MM.1S (cell line): Measurements from ENCODE around the gene SLC37A3.
"Not testable (repeated sequence)": the region's sequence is repeated elsewhere in the genome, so short reads cannot be mapped to it uniquely, and the experiment has no call there.

ENCODE experiments used
- DNase-seq: peaks from one replicate; pipeline ENCODE4 v3.0.0-alpha.2; 2015
- H2AFZ ChIP-seq: fragments of 300-600 bp; sonication (generic); 2 replicates; pipeline ENCODE4 v1.6.0; 2016; ENCODE audit warnings: antibody characterized with exemption, low read length
- H3F3A ChIP-seq: fragments of 300-600 bp; sonication (generic); 2 replicates; pipeline ENCODE4 v1.6.1; 2016; ENCODE audit warnings: mild to moderate bottlenecking, antibody characterized with exemption, low read length, moderate library complexity, mixed read lengths; ENCODE audit not compliant: insufficient read depth
- H3K27ac ChIP-seq: fragments of 300-600 bp; sonication (generic); 2 replicates; pipeline ENCODE4 v1.5.1; 2016; ENCODE audit warnings: mild to moderate bottlenecking, low read length
- H3K27me3 ChIP-seq: fragments of 300-600 bp; sonication (generic); replicated peaks from 2 replicates; pipeline ENCODE4 v1.6.0; 2016; ENCODE audit warnings: low read length; ENCODE audit not compliant: insufficient read depth
- H3K36me3 ChIP-seq: fragments of 300-600 bp; sonication (generic); replicated peaks from 2 replicates; pipeline ENCODE4 v1.6.1; 2016; ENCODE audit warnings: mild to moderate bottlenecking, low read length, mixed read lengths; ENCODE audit not compliant: insufficient read depth
- H3K4me1 ChIP-seq: fragments of 300-600 bp; sonication (generic); 2 replicates; pipeline ENCODE4 v1.6.1; 2016; ENCODE audit warnings: low read length, mixed read lengths
- H3K4me2 ChIP-seq: fragments of 300-600 bp; sonication (generic); 2 replicates; pipeline ENCODE4 v1.6.0; 2016; ENCODE audit warnings: low read depth, low read length
- H3K4me3 ChIP-seq: fragments of 300-600 bp; sonication (generic); 2 replicates; pipeline ENCODE4 v1.5.1; 2016; ENCODE audit warnings: low read length, mixed read lengths
- H3K79me2 ChIP-seq: fragments of 300-600 bp; sonication (generic); 2 replicates; pipeline ENCODE4 v1.6.1; 2016; ENCODE audit warnings: mixed run types, low read length, mixed read lengths
- H3K9ac ChIP-seq: fragments of 300-600 bp; sonication (generic); 2 replicates; pipeline ENCODE4 v1.6.1; 2016; ENCODE audit warnings: low read length, mixed read lengths
- H3K9me2 ChIP-seq: fragments of 300-600 bp; sonication (generic); replicated peaks from 2 replicates; pipeline ENCODE4 v1.6.1; 2016; ENCODE audit warnings: mild to moderate bottlenecking, low read length, mixed read lengths; ENCODE audit not compliant: insufficient read depth
- H3K9me3 ChIP-seq: fragments of 300-600 bp; sonication (generic); replicated peaks from 2 replicates; pipeline ENCODE4 v1.6.1; 2016; ENCODE audit warnings: mild to moderate bottlenecking, low read length, mixed read lengths; ENCODE audit not compliant: insufficient read depth
- H4K20me1 ChIP-seq: fragments of 300-600 bp; sonication (generic); 2 replicates; pipeline ENCODE4 v1.6.1; 2016; ENCODE audit warnings: mild to moderate bottlenecking, low read length, moderate library complexity, mixed read lengths; ENCODE audit not compliant: insufficient read depth
- CTCF ChIP-seq: fragments of 300-600 bp; sonication (generic); IDR thresholded peaks from 2 replicates; pipeline ENCODE4 v1.5.1; 2016; ENCODE audit warnings: antibody characterized with exemption, low read length, mixed read lengths
- EZH2 ChIP-seq: fragments of 300-600 bp; sonication (generic); optimal IDR thresholded peaks from 2 replicates; pipeline ENCODE3; 2017; ENCODE audit warnings: low read depth, mild to moderate bottlenecking, antibody characterized with exemption, low read length, mixed read lengths
- EZH2phosphoT487 ChIP-seq: fragments of 300-600 bp; sonication (generic); IDR thresholded peaks from 2 replicates; pipeline ENCODE4 v1.6.1; 2018; ENCODE audit warnings: antibody characterized with exemption, low read length

Gene SLC37A3

DNA sequence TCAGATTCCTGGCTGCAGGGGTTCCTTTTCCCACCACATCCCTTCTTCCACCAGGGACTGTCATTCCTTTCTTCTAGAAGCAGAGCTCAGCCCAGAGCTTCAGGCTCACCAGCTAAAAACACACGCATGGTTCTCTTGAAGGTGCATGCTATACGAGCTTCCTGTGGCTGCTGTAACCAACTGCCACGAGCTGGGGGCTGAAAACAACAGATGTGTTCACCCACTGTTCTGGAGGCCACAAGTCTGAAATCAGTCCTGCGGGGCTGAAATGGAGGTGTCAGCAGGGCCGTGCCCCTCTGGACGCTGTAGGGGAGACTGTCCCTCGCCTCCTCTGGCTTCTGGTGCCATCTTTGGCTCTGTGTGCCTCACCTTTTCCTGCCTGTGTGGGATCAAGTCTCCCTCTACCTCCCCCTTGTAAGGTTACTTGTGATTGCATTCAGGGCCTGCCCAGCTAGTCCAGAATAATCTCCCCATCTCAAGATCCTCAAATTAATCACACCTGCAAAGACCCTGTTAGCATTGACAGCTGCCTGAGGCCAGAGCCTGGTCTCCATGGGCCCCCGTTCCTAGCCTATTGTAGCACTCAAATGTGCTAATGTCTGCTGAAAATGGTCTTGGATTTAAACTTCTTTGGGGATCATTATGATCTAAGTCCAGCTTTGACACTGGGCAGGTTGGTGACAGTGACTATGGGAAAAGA, 19.3 kb upstream of the SLC37A3 start:
- no peak overlapping the region for H2AFZ ChIP-seq
- DNase-seq = no peak
- H3K36me3 ChIP-seq = no peaks in the 10 kb centered on the region
- H3K4me3 ChIP-seq = no peak overlapping the region
- no peak overlapping the region for H3K9ac ChIP-seq
- H3F3A ChIP-seq = no peaks in the 10 kb centered on the region
- no peaks in the 10 kb centered on the region for H4K20me1 ChIP-seq
- no peaks in the 10 kb centered on the region for H3K9me2 ChIP-seq
- H3K4me2 ChIP-seq = no peak overlapping the region
- H3K27ac ChIP-seq = no peak overlapping the region
- TF ChIP-seq EZH2 (no peak), CTCF (no peak), EZH2phosphoT487 (no peak)
- H3K79me2 ChIP-seq = no peaks in the 10 kb centered on the region
- no peaks in the 10 kb centered on the region for H3K9me3 ChIP-seq
- H3K4me1 ChIP-seq = no peaks in the 10 kb centered on the region
- H3K27me3 ChIP-seq = peaks cover 7% of the 10 kb centered on the region; the same call in 1 of the 2 replicates

DNA sequence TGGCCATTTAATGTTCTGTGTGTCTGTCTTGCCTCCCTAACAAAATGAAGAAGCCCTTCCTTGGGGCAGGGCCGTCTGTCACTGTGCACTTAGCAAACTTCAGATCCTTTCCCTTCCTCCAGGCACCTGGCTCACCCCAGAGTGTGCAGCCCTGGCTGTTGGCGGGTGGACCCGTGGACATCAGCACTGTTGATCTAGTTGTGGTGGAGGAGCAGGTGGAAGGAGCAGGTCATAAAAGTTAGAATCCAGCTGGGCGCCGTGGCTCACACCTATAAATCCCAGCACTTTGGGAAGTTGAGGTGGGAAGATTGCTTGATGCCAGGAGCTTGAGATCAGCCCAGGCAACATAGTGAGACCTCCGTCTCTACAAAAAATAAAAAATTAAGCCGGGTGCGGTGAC, 18.2 kb upstream of the SLC37A3 start:
- no peak for TF ChIP-seq CTCF
- no peak for TF ChIP-seq EZH2
- no peak for TF ChIP-seq EZH2phosphoT487
- Histone ChIP-seq H3K9me2 (no peaks in the 10 kb centered on the region), H3K36me3 (no peaks in the 10 kb centered on the region), H3F3A (no peaks in the 10 kb centered on the region), H2AFZ (no peak overlapping the region), H3K4me2 (no peak overlapping the region), H3K79me2 (no peaks in the 10 kb centered on the region), H3K9ac (no peak overlapping the region), H3K9me3 (no peaks in the 10 kb centered on the region), H3K27ac (no peak overlapping the region), H3K27me3 (peaks cover 7% of the 10 kb centered on the region; the same call in 1 of the 2 replicates), H3K4me1 (no peaks in the 10 kb centered on the region), H3K4me3 (no peak overlapping the region), H4K20me1 (no peaks in the 10 kb centered on the region)
- no peak for DNase-seq

- H2AFZ ChIP-seq, H3K4me3 ChIP-seq, H3F3A ChIP-seq: not testable (repeated sequence)
Observed at GRCh38 chr7:140415816-140416215, 17.5 kb upstream of the SLC37A3 start.

DNA sequence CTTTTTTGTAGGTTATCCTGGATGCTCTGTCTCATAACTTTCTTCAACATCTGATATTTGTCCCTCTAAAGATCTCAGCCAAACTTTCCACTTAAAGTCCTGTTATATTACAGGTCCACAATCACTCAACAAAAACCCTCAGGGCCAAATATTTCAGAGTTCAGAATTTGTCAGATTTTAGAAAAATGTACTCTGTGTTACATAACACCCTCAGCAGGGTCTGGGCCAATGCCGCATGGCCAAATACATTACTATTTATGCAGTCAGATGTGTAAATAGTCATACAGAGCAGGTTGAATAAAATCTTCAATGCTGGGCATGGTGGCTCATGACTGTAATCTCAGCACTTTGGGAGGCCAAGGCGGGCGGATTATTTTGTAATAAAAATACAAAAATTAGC, 17.0 kb upstream of the SLC37A3 start:
- TF ChIP-seq EZH2 (no peak), EZH2phosphoT487 (no peak), CTCF (no peak)
- H3K36me3 ChIP-seq = no peaks in the 10 kb centered on the region
- no peaks in the 10 kb centered on the region for H3K79me2 ChIP-seq
- H3F3A ChIP-seq = no peaks in the 10 kb centered on the region
- no peak overlapping the region for H3K4me2 ChIP-seq
- no peak overlapping the region for H3K9ac ChIP-seq
- no peak overlapping the region for H3K4me3 ChIP-seq
- peaks cover 7% of the 10 kb centered on the region; the same call in 1 of the 2 replicates for H3K27me3 ChIP-seq
- H4K20me1 ChIP-seq = no peaks in the 10 kb centered on the region
- H3K4me1 ChIP-seq = no peaks in the 10 kb centered on the region
- DNase-seq = no peak
- H3K9me3 ChIP-seq = no peaks in the 10 kb centered on the region
- no peaks in the 10 kb centered on the region for H3K9me2 ChIP-seq
- no peak overlapping the region for H3K27ac ChIP-seq
- H2AFZ ChIP-seq = no peak overlapping the region

More at GRCh38 chr7:140415816-140416215, 17.5 kb upstream of the SLC37A3 start:
- H3K79me2 ChIP-seq, H3K36me3 ChIP-seq, H3K27ac ChIP-seq, DNase-seq, H3K4me2 ChIP-seq, H3K4me1 ChIP-seq, H3K9me2 ChIP-seq, H4K20me1 ChIP-seq, H3K9ac ChIP-seq, H3K9me3 ChIP-seq, H3K27me3 ChIP-seq: not testable (repeated sequence)
